CD4-positive, alpha-beta T cell treated with Interleukin-17A for 1 hour (primary cell): Measurements from ENCODE around the gene SLCO2B1.

Experiments used
- DNase-seq: peaks from one replicate; pipeline ENCODE4 v3.0.0-alpha.2; 2020

SLCO2B1 gene

GRCh38 chr11:75145972-75146519 is 4.9 kb upstream of the SLCO2B1 start:
- DNase-seq = no peak

DNA sequence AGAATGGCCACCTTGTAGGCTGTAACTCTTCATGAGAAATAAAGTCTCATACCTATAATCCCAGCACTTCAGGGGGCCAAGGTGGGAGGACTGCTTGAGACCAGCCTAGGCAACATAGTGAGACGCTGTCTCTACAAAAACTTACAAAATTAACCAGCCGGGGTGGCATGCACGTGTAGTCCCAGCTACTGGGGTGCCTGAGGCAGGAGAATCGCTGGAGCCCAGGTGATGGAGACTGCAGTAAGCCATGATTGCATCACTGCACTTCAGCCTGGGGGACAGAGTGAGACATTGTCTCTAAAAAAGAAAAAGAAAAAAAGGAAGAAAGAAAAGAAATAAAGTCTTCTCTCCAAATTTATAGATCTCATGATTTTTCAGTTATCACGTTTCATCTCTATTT is 4.2 kb upstream of the SLCO2B1 start:
- no peak for DNase-seq

GRCh38 chr11:75147191-75147874 is 3.6 kb upstream of the SLCO2B1 start:
- no peak for DNase-seq

DNA sequence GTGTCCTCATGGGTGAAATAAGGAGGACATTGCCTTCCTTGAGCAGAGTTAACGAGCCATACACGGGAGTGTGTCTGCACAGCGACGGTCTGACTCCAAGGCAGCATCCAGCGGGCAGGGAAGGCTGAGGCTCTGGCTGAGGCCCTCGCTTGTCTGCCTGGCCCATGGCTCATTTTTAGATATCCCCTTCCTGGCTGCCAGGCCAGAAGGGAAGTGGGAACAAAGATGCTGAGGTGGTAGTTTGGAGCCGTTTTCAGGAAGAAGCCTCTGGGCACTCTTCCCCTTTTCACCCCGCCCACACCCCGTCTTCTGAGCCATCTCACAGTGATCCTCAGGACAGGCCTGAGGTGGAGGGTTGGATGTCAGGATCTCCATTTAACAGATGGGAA is 3.0 kb upstream of the SLCO2B1 start:
- no peak for DNase-seq

DNA sequence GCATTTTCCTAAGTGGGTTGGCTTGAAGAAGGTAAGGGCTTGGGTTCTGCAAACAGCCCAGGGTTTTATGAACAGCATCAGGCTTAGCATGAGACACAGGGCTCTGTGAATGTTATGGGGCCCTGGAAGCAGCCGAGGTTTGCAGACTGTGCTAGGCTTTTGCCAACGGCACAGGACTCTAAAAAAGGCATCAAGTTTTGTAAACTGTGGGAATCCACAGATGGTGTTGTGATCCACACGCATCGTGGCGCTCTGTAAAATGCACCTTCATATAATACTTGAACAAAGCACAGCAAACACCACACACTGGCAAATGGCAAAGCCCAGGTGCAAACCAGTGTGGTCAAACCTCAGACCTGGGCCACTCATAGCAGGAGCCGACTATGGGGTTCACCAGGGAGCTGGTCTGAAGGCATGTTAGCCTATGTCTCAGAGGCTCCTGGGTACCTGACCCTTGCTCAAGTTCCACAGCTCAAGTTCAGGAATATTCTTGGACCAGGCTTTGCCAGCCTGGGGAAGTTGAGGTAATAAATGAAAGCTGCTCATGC is 2.4 kb upstream of the SLCO2B1 start:
- DNase-seq = no peak

GRCh38 chr11:75149766-75150465 is 991 bp upstream of the SLCO2B1 start:
- no peak for DNase-seq

DNA sequence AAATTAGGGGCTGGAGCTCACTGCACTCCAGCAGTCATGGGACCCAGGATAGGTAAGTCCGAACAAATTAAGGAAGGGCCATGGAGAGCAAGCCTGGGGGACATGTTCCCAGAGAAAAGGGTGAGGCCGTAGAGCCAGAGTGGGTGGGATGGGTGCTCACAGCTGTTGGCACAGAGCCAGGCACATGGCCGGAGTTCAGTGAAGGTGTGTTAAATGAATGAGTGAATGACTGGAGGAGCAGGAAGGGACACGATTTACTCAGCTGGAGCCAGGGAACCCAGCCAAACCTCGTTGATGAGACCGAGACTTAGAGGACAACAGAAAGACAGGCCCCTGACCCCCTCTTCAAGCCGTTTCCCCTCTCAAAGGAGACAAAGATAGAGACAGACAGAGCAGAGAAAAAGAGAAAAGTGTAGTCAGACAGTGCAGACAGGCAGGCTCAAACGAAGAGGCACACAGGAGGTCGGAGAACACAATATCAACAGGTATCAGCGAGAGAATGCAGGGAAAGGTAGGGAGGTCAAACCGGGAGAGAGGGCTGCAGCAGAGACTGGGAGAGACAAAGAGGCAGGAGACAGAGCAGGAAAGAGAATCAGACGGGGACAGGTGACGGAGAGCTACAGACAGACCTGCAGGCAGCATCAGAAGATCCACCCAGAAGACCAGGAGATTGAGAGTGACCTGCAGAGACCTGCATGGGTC is 590 bp downstream of the SLCO2B1 start:
- no peak for DNase-seq

DNA sequence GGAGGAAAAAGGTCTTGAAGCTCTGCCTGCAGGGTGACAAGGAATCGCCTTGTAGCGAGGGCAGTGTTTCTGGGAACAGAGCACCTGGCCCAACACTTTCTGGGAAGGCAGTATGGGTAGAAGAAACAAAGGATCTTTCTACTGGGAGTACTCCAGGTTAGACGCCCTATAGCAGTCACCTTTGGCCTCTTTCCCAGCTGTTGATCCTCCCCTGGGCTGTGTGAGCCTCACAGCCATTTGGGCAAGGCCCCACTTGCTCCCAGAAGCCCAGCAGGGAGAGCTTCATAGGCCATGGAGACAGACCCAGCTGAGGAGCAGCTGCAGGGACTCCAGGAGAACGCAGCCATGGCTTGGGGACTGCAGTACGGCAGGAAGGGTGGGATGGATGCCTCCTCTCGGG is 1.2 kb downstream of the SLCO2B1 start:
- no peak for DNase-seq

DNA sequence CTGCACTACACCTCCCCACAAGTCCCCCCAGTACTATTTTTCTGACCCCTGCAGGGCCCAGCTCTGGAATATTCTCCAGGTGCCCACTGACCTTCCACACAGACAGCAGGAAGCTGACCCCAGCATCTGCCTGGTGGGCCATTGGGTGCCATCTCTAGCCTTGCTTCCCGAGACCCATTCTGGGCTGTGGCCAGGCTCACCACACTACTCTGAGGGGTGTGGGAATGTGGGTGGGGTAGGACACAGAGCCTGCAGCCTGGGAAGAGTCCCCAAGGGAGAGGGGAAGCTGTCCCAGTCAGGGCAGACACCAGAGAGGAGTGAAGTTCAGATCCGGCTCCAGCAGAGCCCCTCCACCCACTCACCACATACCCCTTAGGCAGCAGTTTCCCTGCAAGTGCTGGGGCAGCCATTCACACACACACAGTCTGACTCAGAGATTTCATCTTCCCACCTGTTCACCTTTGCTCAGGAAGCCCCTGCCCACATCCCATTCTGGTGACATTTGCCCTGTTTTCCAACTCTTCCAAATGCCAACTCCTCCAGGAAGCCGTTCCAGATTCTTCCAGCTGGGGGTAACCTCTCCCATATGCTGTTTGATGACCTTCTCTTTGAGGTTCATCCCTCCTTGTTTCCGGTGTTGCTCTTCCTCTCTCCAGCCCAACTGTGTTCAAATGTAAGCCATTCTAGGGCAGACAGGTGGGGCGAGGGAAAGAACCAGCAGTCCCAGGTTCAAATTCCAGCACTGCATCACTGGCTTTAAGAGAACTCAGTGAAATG is 1.9 kb downstream of the SLCO2B1 start:
- DNase-seq = no peak

GRCh38 chr11:75154646-75155569 is 4.0 kb downstream of the SLCO2B1 start:
- DNase-seq = no peak

DNA sequence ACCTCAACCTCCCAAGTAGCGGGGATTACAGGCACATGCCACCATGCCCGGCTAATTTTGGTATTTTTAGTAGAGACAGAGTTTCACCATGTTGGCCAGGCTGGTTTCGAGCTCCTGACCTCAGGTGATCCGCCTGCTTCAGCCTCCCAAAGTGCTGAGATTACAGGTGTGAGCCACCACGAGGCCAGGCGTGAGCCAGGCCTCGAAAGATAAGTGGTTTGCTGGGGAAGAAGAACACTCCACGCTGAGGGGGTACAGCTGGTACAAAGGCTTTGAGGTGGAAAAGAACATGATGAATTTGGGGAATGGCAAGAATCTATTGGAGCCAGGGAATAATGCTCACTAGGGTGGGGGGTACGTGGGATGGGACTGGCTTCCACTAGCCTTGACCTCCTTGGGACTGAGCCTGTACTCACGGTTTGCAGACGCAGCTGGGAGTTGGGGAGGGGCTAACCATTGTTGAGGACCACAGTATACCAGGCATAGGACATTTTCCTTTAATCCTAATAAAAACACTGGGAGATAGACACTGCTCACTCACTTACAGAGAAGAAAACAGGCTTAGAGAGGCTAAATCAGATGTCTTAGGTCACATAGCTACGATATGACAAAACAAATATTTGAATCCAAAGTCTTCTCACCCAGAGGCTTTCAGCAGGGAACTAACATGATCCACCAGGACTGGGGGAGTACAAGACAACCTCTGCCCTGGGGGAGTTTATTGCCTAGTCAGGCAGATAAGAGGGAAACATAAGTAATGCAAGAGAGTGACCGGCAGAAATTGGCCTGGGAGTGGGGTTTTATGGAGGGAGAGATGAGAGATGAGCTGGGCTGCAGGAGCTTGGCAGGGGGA is 4.9 kb downstream of the SLCO2B1 start:
- no peak for DNase-seq

GRCh38 chr11:75158241-75158640 is 7.3 kb downstream of the SLCO2B1 start:
- no peak for DNase-seq

DNA sequence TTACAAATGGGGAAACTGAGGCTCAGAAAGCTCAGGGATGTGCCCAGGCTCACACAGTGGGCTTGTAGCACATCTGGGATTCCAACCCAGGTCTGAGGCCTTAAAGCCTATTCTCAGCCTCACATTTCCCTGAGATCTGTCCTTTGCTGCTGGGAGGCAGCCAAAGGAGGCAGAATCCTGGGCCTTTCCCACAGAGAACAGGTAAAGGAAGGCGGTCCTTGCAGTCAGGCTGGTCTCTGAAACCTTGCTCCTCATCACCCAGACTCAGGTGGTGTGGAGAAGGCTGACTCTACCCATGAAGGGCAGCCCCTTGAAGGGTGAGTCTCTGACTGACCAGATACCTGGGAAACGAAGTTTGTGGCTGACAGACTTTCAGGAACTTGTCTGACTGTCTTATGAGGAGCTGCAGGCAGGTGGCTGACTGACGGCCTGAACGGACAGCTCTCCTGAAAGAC is 7.8 kb downstream of the SLCO2B1 start:
- no peak for DNase-seq

- no peak for DNase-seq
Observed at GRCh38 chr11:75159151-75159953, 8.4 kb downstream of the SLCO2B1 start.

DNA sequence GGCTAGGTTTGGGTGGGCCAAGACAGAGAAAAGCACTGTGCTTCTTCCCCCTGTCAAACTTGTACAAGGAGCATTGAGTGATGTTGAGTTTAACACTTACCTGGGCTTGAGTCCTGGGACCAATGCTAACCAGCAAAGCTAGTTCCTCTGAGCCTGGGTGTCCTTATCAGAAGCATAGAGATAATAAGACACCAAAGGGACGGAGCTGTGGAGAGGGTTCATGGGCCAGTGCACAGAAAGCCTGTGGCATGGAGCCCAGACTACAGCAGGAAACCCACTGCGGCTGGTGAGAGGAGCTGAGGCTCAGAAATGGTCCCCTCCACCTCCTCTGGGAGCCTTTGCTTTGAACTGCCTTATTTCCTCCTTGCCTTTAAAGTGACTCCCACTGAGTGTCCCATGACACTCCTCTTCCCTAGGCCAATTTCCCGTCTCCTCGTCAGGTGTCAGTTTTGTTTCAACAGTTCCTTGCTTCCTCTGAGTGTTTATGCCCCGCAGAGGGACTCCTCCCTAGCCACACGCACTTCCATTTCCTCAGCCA is 9.4 kb downstream of the SLCO2B1 start:
- DNase-seq = no peak

DNA sequence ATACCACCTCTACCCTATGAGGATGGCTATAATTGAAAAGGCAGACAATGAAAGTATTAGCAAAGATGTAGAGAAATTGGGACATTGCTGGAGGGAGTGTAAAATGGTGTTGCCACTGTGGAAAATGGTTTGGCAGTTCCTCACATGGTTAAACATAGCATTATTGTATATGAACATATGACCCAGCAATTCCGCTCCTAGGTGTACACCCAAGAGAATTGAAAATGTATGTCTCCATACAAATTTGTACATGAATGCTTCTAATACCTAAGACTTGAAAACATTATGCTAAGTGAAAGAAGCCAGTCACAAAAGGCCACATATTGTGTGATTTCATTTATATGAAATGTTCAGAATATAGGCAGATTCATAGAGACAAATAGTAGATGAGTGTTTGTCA is 10.0 kb downstream of the SLCO2B1 start:
- no peak for DNase-seq

- DNase-seq = no peak
Observed at GRCh38 chr11:75161506-75162095, 10.7 kb downstream of the SLCO2B1 start.

DNA sequence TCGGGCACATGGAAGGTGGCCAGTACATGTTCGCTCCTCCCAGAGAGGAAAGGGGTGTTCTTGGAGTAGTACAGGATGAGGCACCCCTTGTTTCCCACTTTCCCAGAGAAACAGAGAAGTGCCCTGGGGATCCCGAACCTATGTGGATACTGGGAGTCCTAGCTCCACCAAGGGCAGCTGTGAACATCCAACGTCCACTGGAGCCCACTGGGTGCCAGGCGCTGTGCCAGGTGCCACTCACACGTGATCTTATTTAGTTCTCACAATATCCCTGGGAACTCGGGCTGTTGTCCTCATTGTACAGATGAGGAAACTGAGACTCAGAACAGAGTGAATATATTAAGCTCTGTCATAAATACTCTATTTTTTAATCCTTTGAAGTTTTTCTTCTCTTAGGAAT is 12.0 kb downstream of the SLCO2B1 start:
- DNase-seq = no peak
